Measurements from ENCODE around the gene LRRC2.

Gene LRRC2

GRCh38 chr3:46479021-46479420 is 87.1 kb downstream of the LRRC2 start:
- Mint-ChIP-seq H3K36me3 (peaks cover 5% of the 10 kb centered on the region), H3K9me3 (ENCODE audit: low read depth) (peaks cover 7% of the 10 kb centered on the region), H3K27ac (no peak overlapping the region), H3K27me3 (peaks cover 3% of the 10 kb centered on the region), H3K4me1 (ENCODE audit: low read depth) (no peaks in the 10 kb centered on the region), H3K4me3 (no peak overlapping the region)

- no peak overlapping the region for H3K4me3 Mint-ChIP-seq
- peaks cover 3% of the 10 kb centered on the region for H3K27me3 Mint-ChIP-seq
- H3K9me3 Mint-ChIP-seq (ENCODE audit: low read depth): peaks cover 7% of the 10 kb centered on the region
- peaks cover 5% of the 10 kb centered on the region for H3K36me3 Mint-ChIP-seq
- H3K27ac Mint-ChIP-seq: no peak overlapping the region
- no peaks in the 10 kb centered on the region for H3K4me1 Mint-ChIP-seq (ENCODE audit: low read depth)
These were observed 87.8 kb downstream of the LRRC2 start for GRCh38 chr3:46478341-46478740.

GRCh38 chr3:46477756-46478155 is 88.3 kb downstream of the LRRC2 start:
- Mint-ChIP-seq H3K4me1 (ENCODE audit: low read depth) (no peaks in the 10 kb centered on the region), H3K36me3 (peaks cover 5% of the 10 kb centered on the region), H3K9me3 (ENCODE audit: low read depth) (peaks cover 7% of the 10 kb centered on the region), H3K27me3 (peaks cover 3% of the 10 kb centered on the region), H3K27ac (no peak overlapping the region), H3K4me3 (no peak overlapping the region)

GRCh38 chr3:46477145-46477544 is 89.0 kb downstream of the LRRC2 start:
- Mint-ChIP-seq H3K9me3 (ENCODE audit: low read depth) (peaks cover 7% of the 10 kb centered on the region), H3K27ac (no peak overlapping the region), H3K27me3 (peaks cover 3% of the 10 kb centered on the region), H3K4me3 (no peak overlapping the region), H3K36me3 (peaks cover 5% of the 10 kb centered on the region), H3K4me1 (ENCODE audit: low read depth) (no peaks in the 10 kb centered on the region)

- no peak overlapping the region for H3K27ac Mint-ChIP-seq
- no peaks in the 10 kb centered on the region for H3K27me3 Mint-ChIP-seq
- peaks cover 5% of the 10 kb centered on the region for H3K36me3 Mint-ChIP-seq
- no peak overlapping the region for H3K4me3 Mint-ChIP-seq
- peaks cover 7% of the 10 kb centered on the region for H3K9me3 Mint-ChIP-seq (ENCODE audit: low read depth)
- no peaks in the 10 kb centered on the region for H3K4me1 Mint-ChIP-seq (ENCODE audit: low read depth)
These were observed 93.4 kb downstream of the LRRC2 start for GRCh38 chr3:46472736-46473135.

GRCh38 chr3:46471371-46471914 is 94.7 kb downstream of the LRRC2 start:
- Mint-ChIP-seq H3K36me3 (peaks cover 5% of the 10 kb centered on the region), H3K27me3 (no peaks in the 10 kb centered on the region), H3K4me3 (no peak overlapping the region), H3K9me3 (ENCODE audit: low read depth) (peaks cover 7% of the 10 kb centered on the region), H3K4me1 (ENCODE audit: low read depth) (no peaks in the 10 kb centered on the region), H3K27ac (no peak overlapping the region)

GRCh38 chr3:46470831-46471230 is 95.3 kb downstream of the LRRC2 start:
- Mint-ChIP-seq H3K4me1 (ENCODE audit: low read depth) (no peaks in the 10 kb centered on the region), H3K9me3 (ENCODE audit: low read depth) (peaks cover 7% of the 10 kb centered on the region), H3K36me3 (peaks cover 5% of the 10 kb centered on the region), H3K27ac (no peak overlapping the region), H3K27me3 (no peaks in the 10 kb centered on the region), H3K4me3 (no peak overlapping the region)

GRCh38 chr3:46469680-46470357 is 96.3 kb downstream of the LRRC2 start:
- Mint-ChIP-seq H3K36me3 (peaks cover under 1% of the 10 kb centered on the region), H3K27ac (no peak overlapping the region), H3K27me3 (peaks cover 9% of the 10 kb centered on the region), H3K4me3 (no peak overlapping the region), H3K4me1 (ENCODE audit: low read depth) (no peaks in the 10 kb centered on the region), H3K9me3 (ENCODE audit: low read depth) (peaks cover 7% of the 10 kb centered on the region)

GRCh38 chr3:46468753-46469600 is 97.1 kb downstream of the LRRC2 start:
- no peaks in the 10 kb centered on the region for H3K4me1 Mint-ChIP-seq (ENCODE audit: low read depth)
- H3K27ac Mint-ChIP-seq: no peak overlapping the region
- H3K9me3 Mint-ChIP-seq (ENCODE audit: low read depth): no peaks in the 10 kb centered on the region
- no peak overlapping the region for H3K4me3 Mint-ChIP-seq
- peaks cover 2% of the 10 kb centered on the region for H3K36me3 Mint-ChIP-seq
- peaks cover 13% of the 10 kb centered on the region for H3K27me3 Mint-ChIP-seq

GRCh38 chr3:46467562-46467961 is 98.5 kb downstream of the LRRC2 start:
- H3K27ac Mint-ChIP-seq: no peak overlapping the region
- H3K36me3 Mint-ChIP-seq: peaks cover 2% of the 10 kb centered on the region
- no peaks in the 10 kb centered on the region for H3K4me1 Mint-ChIP-seq (ENCODE audit: low read depth)
- no peaks in the 10 kb centered on the region for H3K9me3 Mint-ChIP-seq (ENCODE audit: low read depth)
- peaks cover 14% of the 10 kb centered on the region for H3K27me3 Mint-ChIP-seq
- H3K4me3 Mint-ChIP-seq: no peak overlapping the region

- Mint-ChIP-seq H3K36me3 (peaks cover 2% of the 10 kb centered on the region), H3K9me3 (ENCODE audit: low read depth) (no peaks in the 10 kb centered on the region), H3K4me1 (ENCODE audit: low read depth) (no peaks in the 10 kb centered on the region), H3K4me3 (no peak overlapping the region), H3K27ac (no peak overlapping the region), H3K27me3 (peaks cover 15% of the 10 kb centered on the region)
These were observed 99.2 kb downstream of the LRRC2 start for GRCh38 chr3:46466871-46467403.

GRCh38 chr3:46466273-46466672 is 99.8 kb downstream of the LRRC2 start:
- Mint-ChIP-seq H3K27ac (no peak overlapping the region), H3K36me3 (peaks cover 2% of the 10 kb centered on the region), H3K4me1 (ENCODE audit: low read depth) (no peaks in the 10 kb centered on the region), H3K4me3 (no peak overlapping the region), H3K9me3 (ENCODE audit: low read depth) (no peaks in the 10 kb centered on the region), H3K27me3 (peaks cover 15% of the 10 kb centered on the region)

All from activated naive CD8-positive, alpha-beta T cell (primary cell).